T47D (cell line): ENCODE measurements around the gene MAP3K9.

Experiments
- DNase-seq, 2 experiments: peaks; one replicate each; pipeline versions ENCODE4 v3.0.0 to v3.0.0-alpha.2; 2011 to 2012; ENCODE audit warnings: low read depth in 1 of 2, low spot score in 1 of 2
- JUND ChIP-seq: IDR thresholded peaks from 2 replicates; pipeline ENCODE4 v1.6.1; 2012; ENCODE audit warnings: low read depth
- in situ Hi-C: cut with HindIII; loops from 2 replicates; pipeline ENCODE4 v1.10.0; 2016; ENCODE audit warnings: low sequenced_read_pairs, low pct_unique_long_range_greater_than_20kb

Gene MAP3K9

DNA sequence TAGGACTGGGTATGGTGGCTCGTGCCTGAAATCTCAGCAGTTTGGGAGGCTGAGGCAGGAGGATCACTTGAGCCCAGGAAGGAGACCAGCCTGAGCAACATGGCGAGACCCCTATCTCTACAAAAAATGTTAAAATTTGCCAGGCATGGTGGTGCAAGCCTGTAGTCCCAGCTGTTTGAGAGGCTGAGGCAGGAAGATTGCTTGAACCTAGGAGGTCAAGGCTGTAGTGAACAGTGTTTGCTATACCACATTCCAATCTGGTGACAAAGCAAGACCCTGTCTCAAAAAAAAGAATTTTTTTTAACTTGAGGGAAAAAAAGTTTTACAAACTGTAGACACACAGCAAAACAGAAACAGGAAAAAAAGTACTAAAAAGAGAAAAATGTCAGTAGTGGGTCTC lies 2.3 kb upstream of the MAP3K9 start:
- in situ Hi-C loops = no loop called here
- no peak for TF ChIP-seq JUND
- no peak for DNase-seq

DNA sequence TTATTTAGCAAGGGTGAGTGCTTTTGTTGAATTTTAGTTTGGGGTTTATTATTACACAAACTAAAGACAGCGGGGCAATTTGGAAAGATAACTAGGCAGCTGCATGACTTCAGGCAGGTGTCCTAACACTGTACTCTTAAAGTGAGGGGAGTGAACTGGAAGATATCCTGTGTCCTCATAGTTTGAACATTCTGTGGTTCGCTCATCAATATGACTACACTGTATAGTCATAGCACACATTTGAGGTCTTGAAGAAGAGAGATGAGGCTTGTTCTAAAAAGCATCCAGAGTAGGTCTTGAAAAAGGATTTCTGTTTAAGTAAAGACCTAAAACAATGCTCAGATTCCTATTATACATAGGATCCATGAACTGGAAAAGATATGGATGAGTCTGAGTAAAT lies 1.7 kb upstream of the MAP3K9 start:
- no peak for DNase-seq
- in situ Hi-C loops = no loop called here
- TF ChIP-seq JUND = no peak

DNA sequence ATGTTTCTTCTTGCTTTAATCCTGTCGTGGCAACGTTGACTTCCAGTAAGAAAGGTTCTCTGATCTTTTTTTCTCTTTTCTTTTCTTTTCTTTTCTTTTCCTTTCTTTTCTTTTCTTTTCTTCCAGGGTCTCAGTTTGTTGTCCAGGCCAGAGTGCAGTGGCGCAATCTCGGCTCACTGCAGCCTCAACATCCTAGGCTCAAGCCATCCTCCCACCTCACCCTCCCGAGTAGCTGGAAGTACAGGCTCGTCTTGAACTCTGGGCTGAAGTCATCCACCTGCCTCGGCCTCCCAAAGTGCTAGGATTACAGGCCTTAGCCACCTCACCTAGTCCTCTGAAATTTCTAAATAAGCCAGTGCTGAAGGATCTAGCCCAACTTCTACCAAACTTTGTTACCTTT lies 1.3 kb upstream of the MAP3K9 start:
- peak in 1 of 2 experiments; percentile 39 for DNase-seq
- in situ Hi-C loops = no loop called here
- no peak for TF ChIP-seq JUND

DNA sequence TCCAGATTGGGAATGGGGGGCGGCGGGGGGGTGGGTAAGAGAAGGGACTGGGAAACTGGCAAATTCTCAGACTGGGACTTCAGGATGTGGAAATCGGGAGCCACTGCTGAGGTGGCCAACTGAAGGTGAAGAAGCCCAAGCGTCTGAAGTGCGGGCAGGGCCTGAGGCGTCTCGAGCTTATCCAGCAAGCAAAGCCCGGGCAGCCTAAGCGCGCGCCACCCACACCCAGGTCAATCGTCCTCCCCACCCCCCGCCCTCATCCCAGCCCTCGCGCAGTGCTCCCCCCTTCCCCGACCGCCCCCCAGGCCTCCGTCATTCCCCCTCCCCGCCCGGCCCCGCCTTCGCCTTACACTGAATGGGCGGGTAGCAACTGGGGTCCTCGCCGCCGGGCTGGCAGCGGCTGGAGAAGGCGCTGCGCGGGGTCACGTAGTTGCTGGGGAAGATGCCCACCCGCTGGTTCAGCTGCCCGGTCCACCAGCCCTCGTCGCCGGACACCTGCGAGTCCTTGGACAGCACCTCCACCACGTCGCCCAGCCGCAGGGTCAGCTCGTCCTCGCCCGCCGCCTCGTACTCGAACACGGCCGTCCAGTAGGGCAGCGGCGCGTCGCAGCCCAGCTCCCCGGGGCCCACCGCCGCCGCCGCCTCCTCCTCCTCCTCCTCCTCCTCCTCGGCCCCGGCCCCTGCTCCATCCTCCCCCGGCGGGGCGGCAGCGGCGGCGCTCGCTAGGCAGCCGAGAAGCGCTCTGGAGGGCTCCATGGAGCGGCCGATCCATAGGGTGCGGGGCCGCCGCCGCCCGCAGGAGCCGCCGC lies 693 bp downstream of the MAP3K9 start:
- TF ChIP-seq JUND = no peak
- DNase-seq = peak; percentile 23 to 48
- in situ Hi-C loops = no loop called here

DNA sequence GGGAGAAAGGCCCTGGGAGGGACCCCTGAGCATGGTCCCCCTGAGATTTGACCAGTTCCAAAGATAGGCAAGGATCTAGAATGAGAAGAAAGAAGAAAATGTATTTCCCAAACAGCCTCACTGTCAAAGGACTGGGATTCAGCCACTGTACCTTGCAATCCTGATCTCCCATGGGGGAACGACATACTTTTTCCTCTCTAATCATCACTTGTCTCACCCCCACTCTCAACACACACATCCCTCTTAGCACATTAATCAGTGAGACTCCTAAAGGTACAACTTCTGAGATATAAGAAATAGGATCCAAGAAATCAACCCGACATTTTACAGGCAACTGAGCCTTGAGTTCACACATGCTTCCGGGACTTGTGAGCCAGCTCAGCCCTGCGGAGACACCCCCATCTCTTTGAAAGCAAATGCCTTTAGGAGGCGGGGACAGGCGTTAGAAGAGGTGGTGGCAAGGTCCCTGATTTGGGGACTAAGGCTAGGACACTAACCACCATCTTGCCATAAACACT lies 1.4 kb downstream of the MAP3K9 start:
- peak; percentile 41 to 71 for DNase-seq
- in situ Hi-C loops = no loop called here

DNA sequence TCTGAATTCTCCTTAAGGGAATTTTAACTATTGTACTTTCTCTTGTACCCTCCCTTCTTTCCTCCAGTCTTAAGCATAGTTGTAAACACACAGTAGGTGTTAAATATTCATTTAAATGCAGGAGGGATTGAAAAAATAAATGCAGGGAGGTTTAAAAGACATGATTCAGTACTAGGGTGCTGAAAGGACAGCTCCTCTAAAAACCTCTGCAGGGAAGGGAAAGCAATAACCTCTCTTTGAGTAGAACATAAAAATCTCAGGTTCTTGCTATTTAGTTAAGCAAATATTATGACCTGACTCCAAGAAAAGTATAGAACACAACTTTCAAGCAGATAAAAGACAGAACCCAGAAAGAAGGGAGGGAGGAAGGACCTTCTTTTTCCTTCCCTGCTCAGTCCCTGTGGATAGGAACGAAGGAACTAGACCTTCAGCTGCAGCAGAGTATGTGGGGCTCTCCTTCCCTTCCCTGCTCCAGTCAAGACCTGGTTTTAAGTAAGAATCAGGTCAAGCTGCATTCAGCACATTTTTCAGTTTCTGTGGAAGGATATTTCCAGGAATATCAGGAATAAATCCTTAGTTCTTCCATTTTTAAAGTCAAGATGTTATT lies 4.7 kb downstream of the MAP3K9 start:
- in situ Hi-C loops = no loop called here
- peak; percentile 45 to 46 for DNase-seq
- no peak for TF ChIP-seq JUND

More for the DNA sequence above, 1.4 kb downstream of the MAP3K9 start:
- no peak for TF ChIP-seq JUND

DNA sequence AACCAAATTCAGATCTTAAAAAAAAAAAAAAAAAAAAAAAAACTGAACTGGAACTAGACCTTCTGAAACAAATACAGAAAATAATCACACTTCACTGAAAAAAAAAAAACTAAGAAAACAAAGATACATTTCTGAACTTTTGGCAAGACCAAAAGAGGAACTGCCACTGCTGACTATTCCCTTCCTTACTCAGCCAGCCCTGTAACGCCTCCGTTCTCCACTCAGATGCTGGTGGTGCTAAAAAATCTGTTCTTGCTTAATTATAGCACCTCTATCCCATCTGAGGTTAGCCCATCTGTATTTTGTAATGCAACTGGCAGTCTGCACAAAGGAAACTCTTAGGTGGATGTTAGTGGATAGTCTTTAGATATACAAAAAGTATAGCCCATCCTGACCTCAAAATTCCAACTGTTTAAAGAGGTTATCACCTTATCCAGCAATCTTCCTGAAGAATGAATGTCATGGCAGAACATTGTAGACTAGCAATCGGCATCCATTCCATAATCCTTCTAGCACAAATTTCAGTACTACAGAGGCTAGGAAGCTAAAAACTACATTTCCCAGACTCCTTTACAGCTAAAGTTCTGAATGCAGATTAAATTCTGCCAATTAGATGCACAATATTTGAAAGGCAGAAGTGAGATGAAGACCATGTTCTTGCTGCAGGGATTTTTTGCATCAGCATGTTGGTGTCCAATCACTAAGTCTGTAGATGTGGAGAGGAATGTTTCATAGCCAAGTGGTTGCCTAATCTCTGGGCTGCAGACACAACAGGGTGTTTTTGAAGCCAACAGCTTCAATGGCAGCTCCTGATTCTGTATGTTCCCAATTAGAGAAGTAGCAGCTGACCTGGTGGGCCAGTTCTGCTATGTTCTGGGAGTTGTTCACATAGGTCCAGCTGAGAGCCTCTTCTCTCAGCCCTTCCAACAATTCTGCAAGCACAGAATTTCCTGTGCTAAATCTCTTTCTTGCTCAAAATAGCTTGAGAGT lies 5.7 kb downstream of the MAP3K9 start:
- no peak for DNase-seq
- in situ Hi-C loops = no loop called here
- no peak for TF ChIP-seq JUND

DNA sequence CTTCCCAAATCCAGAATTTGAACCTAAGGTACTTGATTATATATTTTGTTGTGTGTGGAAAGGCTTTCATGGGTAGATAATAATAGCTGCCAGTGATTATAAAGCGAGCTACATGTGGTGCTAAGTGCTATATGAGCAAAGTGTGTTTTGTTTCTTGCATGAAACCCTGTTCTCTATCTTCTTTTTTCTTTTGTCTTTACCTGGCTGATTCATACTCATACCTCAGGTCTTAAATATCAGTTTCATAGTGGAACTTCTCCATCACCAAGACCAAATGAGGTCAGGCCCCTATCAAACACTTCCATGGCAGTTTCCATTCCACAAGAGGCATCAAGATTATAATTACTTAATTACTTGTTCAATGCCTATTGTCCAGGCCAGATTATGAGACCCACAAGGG lies 6.9 kb downstream of the MAP3K9 start:
- DNase-seq = no peak
- in situ Hi-C loops = no loop called here
- no peak for TF ChIP-seq JUND

DNA sequence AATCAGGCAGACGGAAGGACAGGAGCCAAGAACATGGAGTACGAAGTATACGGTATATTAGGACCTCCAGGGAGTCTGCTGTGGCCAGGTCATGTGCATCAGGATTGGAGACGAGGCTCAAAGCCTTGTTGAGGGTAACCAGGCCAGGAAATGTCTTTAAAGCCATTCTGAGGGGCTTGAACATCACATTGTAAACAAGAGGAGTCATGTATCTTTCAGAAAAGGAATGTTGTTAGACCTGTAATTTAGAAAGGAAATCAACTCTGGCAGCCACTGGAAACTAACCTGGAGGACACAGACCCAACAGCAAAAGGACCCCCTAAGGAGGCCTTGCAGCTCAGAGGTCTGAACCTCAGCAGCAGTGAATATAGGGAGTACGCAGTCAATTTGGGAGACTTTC lies 7.5 kb downstream of the MAP3K9 start:
- no peak for DNase-seq
- in situ Hi-C loops = no loop called here
- TF ChIP-seq JUND = no peak

DNA sequence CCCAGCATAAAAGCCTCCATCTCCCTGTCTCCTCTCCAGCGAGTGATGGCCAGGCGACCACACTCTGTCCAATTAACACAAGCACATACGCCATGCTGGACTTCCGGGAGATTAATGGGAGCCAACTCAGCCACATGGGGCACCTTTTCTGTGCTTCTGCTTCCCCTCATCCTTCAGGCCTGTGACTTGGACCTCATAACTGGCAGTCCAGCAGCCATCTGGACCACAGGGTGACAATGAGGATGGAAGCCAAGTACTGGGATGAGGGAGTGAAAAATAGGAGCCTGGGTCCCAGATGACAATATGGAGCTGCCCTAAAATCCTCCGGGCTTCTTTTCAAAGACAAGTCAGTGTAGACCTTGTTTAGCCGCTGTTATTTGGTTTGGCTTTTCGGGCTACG lies 12.8 kb downstream of the MAP3K9 start:
- TF ChIP-seq JUND = no peak
- DNase-seq = no peak
- in situ Hi-C loops = no loop called here

DNA sequence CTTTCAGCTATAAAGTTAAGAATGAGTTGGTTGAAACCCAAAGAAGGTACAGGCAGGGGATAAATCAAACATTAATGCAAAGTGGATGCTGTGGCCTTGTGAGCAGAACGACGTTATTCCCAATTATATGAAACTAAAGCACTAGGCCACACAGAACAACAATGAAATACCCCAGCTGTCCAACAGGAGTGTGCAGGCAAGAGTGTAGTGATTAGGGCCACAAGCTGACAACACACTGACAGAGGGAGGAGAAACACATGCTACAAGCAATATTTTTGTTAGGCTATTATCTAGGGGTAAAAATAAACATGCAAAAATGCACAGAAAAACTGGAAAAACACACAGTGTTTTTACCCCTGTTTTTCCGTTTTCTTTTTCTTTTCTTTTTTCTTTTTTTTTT lies 15.0 kb downstream of the MAP3K9 start:
- TF ChIP-seq JUND = no peak
- in situ Hi-C loops = no loop called here
- no peak for DNase-seq

DNA sequence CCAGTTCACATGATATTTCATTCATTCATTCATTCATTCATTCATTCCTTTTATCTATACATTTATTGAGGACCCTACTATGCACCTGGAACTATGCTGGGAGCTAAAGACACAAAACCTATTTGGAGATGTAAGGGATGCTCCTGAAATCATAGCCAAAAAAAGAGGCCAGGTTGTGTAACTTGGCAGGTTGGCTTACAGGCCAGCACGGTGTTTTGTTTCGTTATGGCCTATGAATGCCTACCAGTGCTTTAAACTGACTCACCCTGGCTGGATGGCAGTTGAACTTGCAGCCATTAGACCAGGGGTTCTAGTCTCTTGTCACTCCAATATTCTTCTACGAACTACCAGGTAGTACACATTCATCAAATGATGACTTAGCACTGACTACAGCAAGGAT lies 15.7 kb downstream of the MAP3K9 start:
- in situ Hi-C loops = no loop called here
- no peak for TF ChIP-seq JUND

More for the DNA sequence above, 15.7 kb downstream of the MAP3K9 start:
- no peak for DNase-seq
